ENCODE results near the gene MYZAP.

The MYZAP gene

GRCh38 chr15:57697588-57697987 lies 105.9 kb downstream of the MYZAP start:
- TF ChIP-seq POLR2AphosphoS5 (IDR thresholded peaks at IDR 0.05; ENCODE audit: low read depth), result no peak
- no peak for TF ChIP-seq GABPA (IDR thresholded peaks at IDR 0.05; ENCODE audit: low read depth)
- TF ChIP-seq CTCF (IDR thresholded peaks at IDR 0.05; ENCODE audit: insufficient read depth, low read length), result no peak
- no peak for TF ChIP-seq SPI1 (IDR thresholded peaks at IDR 0.05; ENCODE audit: borderline replicate concordance, low read depth)
- no peak for TF ChIP-seq REST (IDR thresholded peaks at IDR 0.05; ENCODE audit: insufficient replicate concordance, low read depth)
- Histone ChIP-seq H3K27ac (replicated peaks) (no peak overlapping the region), H3K4me3 (replicated peaks; ENCODE audit: insufficient read depth, low read length) (no peak overlapping the region), H3K27me3 (ENCODE audit: insufficient read depth, poor library complexity, severe bottlenecking) (peaks cover 5% of the 10 kb centered on the region)
- DNase-seq (ENCODE audit: low read depth in 1 of 2, low spot score in 1 of 2), result no peak

- TF ChIP-seq POLR2AphosphoS5 (IDR thresholded peaks at IDR 0.05; ENCODE audit: low read depth), result no peak
- no peak for TF ChIP-seq GABPA (IDR thresholded peaks at IDR 0.05; ENCODE audit: low read depth)
- no peak for TF ChIP-seq REST (IDR thresholded peaks at IDR 0.05; ENCODE audit: insufficient replicate concordance, low read depth)
- no peak for TF ChIP-seq CTCF (IDR thresholded peaks at IDR 0.05; ENCODE audit: insufficient read depth, low read length)
- no peak for TF ChIP-seq SPI1 (IDR thresholded peaks at IDR 0.05; ENCODE audit: borderline replicate concordance, low read depth)
- DNase-seq (ENCODE audit: low read depth in 1 of 2, low spot score in 1 of 2), result no peak
- no peak overlapping the region for H3K4me3 ChIP-seq (replicated peaks; ENCODE audit: insufficient read depth, low read length)
- peaks cover 5% of the 10 kb centered on the region for H3K27me3 ChIP-seq (ENCODE audit: insufficient read depth, poor library complexity, severe bottlenecking)
- no peak overlapping the region for H3K27ac ChIP-seq (replicated peaks)
Measured at GRCh38 chr15:57698243-57698642, 106.5 kb downstream of the MYZAP start.

GRCh38 chr15:57698991-57699390 lies 107.3 kb downstream of the MYZAP start:
- Histone ChIP-seq H3K4me3 (replicated peaks; ENCODE audit: insufficient read depth, low read length) (no peak overlapping the region), H3K27me3 (ENCODE audit: insufficient read depth, poor library complexity, severe bottlenecking) (peaks cover 5% of the 10 kb centered on the region), H3K27ac (replicated peaks) (no peak overlapping the region)
- TF ChIP-seq REST (IDR thresholded peaks at IDR 0.05; ENCODE audit: insufficient replicate concordance, low read depth) (no peak), SPI1 (IDR thresholded peaks at IDR 0.05; ENCODE audit: borderline replicate concordance, low read depth) (no peak), POLR2AphosphoS5 (IDR thresholded peaks at IDR 0.05; ENCODE audit: low read depth) (no peak), CTCF (IDR thresholded peaks at IDR 0.05; ENCODE audit: insufficient read depth, low read length) (no peak), GABPA (IDR thresholded peaks at IDR 0.05; ENCODE audit: low read depth) (no peak)
- DNase-seq (ENCODE audit: low read depth in 1 of 2, low spot score in 1 of 2), result no peak

All from HL-60 (cell line).